ENCODE data around the gene KREMEN1.

DNA sequence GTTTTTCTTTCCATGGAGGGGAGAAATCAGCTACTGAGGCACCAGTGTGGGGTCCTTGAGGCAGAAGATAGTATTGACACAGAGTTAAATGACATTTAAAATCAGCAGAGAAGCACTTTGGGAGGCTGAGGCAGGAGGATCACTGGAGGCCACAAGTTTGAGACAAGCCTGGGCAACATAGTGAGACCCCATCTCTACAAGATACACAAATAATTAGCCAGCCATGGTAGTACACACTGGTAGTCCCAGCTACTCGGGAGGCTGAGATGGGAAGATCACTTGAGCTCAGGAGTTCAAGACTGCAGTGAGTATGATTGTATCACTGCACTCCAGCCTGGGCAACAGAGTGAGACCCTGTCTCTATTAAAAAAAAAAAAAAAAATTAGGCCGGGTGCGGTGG is 38.1 kb downstream of the KREMEN1 start:
- TF ChIP-seq, protein P1, sequence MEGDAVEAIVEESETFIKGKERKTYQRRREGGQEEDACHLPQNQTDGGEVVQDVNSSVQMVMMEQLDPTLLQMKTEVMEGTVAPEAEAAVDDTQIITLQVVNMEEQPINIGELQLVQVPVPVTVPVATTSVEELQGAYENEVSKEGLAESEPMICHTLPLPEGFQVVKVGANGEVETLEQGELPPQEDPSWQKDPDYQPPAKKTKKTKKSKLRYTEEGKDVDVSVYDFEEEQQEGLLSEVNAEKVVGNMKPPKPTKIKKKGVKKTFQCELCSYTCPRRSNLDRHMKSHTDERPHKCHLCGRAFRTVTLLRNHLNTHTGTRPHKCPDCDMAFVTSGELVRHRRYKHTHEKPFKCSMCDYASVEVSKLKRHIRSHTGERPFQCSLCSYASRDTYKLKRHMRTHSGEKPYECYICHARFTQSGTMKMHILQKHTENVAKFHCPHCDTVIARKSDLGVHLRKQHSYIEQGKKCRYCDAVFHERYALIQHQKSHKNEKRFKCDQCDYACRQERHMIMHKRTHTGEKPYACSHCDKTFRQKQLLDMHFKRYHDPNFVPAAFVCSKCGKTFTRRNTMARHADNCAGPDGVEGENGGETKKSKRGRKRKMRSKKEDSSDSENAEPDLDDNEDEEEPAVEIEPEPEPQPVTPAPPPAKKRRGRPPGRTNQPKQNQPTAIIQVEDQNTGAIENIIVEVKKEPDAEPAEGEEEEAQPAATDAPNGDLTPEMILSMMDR (IDR thresholded peaks at IDR 0.05), result no peak
- TF ChIP-seq POLR2AphosphoS5 (IDR thresholded peaks at IDR 0.05; ENCODE audit: low read depth, low read length), result no peak
- TF ChIP-seq, protein P2, sequence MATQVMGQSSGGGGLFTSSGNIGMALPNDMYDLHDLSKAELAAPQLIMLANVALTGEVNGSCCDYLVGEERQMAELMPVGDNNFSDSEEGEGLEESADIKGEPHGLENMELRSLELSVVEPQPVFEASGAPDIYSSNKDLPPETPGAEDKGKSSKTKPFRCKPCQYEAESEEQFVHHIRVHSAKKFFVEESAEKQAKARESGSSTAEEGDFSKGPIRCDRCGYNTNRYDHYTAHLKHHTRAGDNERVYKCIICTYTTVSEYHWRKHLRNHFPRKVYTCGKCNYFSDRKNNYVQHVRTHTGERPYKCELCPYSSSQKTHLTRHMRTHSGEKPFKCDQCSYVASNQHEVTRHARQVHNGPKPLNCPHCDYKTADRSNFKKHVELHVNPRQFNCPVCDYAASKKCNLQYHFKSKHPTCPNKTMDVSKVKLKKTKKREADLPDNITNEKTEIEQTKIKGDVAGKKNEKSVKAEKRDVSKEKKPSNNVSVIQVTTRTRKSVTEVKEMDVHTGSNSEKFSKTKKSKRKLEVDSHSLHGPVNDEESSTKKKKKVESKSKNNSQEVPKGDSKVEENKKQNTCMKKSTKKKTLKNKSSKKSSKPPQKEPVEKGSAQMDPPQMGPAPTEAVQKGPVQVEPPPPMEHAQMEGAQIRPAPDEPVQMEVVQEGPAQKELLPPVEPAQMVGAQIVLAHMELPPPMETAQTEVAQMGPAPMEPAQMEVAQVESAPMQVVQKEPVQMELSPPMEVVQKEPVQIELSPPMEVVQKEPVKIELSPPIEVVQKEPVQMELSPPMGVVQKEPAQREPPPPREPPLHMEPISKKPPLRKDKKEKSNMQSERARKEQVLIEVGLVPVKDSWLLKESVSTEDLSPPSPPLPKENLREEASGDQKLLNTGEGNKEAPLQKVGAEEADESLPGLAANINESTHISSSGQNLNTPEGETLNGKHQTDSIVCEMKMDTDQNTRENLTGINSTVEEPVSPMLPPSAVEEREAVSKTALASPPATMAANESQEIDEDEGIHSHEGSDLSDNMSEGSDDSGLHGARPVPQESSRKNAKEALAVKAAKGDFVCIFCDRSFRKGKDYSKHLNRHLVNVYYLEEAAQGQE (IDR thresholded peaks at IDR 0.05; ENCODE audit: insufficient read depth in 1 of 2, low read depth in 2 of 2, low read length in 1 of 2), result no peak
- TF ChIP-seq TCF7L2 (IDR thresholded peaks at IDR 0.05; ENCODE audit: low read depth, low read length), result no peak
- TF ChIP-seq SIN3A (IDR thresholded peaks at IDR 0.05; ENCODE audit: borderline replicate concordance, insufficient read depth, low read depth, low read length), result no peak
